Esophagus muscularis mucosa (tissue), 3 donors: ENCODE measurements around the gene MRPL30.
"Not testable (repeated sequence)": the region's sequence is repeated elsewhere in the genome, so short reads cannot be mapped to it uniquely, and the experiment has no call there.

Experiments used
- POLR2A ChIP-seq: fragments of 450-650 bp; IDR thresholded peaks from one replicate; pipeline ENCODE4 v1.6.1; 2017; ENCODE audit warnings: antibody characterized with exemption, moderate library complexity, mild to moderate bottlenecking, low read depth
- POLR2AphosphoS5 ChIP-seq, 2 donors: sonication (generic); formaldehyde crosslinking; IDR thresholded peaks; one replicate each; pipeline ENCODE4 v1.6.1; 2017; ENCODE audit warnings: antibody characterized with exemption in 2 of 2
- TF ChIP-seq, protein P1 (sequence below), 3 experiments: fragments of 200-600 bp in 2 of 3; fragments of 450-650 bp in 1 of 3; sonication (generic) in 2 of 3; IDR thresholded peaks; one replicate each; pipeline ENCODE4 v1.5.1; 2017 to 2019; ENCODE audit warnings: antibody characterized with exemption in 3 of 3, mild to moderate bottlenecking in 2 of 3, moderate library complexity in 1 of 3

DNA sequence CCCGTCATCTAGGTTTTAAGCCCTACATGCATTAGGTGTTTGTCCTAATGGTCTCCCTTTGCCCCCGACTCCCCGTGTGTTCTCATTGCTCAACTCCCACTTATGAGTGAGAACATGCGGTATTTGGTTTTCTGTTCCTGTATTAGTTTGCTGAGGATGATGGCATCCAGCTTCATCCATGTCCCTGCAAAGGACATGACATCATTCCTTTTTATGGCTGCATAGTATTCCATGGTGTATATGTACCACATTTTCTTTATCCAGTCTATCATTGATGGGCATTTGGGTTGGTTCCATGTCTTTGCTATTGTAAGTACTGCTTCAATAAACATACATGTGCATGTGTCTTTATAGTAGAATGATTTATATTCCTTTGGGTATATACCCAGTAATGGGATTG is 11.4 kb downstream of the MRPL30 start:
- TF ChIP-seq, protein P1, sequence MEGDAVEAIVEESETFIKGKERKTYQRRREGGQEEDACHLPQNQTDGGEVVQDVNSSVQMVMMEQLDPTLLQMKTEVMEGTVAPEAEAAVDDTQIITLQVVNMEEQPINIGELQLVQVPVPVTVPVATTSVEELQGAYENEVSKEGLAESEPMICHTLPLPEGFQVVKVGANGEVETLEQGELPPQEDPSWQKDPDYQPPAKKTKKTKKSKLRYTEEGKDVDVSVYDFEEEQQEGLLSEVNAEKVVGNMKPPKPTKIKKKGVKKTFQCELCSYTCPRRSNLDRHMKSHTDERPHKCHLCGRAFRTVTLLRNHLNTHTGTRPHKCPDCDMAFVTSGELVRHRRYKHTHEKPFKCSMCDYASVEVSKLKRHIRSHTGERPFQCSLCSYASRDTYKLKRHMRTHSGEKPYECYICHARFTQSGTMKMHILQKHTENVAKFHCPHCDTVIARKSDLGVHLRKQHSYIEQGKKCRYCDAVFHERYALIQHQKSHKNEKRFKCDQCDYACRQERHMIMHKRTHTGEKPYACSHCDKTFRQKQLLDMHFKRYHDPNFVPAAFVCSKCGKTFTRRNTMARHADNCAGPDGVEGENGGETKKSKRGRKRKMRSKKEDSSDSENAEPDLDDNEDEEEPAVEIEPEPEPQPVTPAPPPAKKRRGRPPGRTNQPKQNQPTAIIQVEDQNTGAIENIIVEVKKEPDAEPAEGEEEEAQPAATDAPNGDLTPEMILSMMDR (IDR thresholded peaks at IDR 0.05) = not testable (repeated sequence)
- not testable (repeated sequence) for TF ChIP-seq POLR2AphosphoS5 (IDR thresholded peaks at IDR 0.05); POLR2A
